ENCODE results near the gene KCTD13.
"Not testable (repeated sequence)": the region's sequence is repeated elsewhere in the genome, so short reads cannot be mapped to it uniquely, and the experiment has no call there.

The KCTD13 gene

GRCh38 chr16:29906520-29907244 lies 19.3 kb downstream of the KCTD13 start:
- DNase-seq (ENCODE audit: low read depth) = no peak

- DNase-seq (ENCODE audit: low read depth) = no peak
These were observed 20.4 kb downstream of the KCTD13 start for GRCh38 chr16:29905668-29906067.

GRCh38 chr16:29904947-29905346 lies 21.1 kb downstream of the KCTD13 start:
- DNase-seq (ENCODE audit: low read depth) = no peak

DNA sequence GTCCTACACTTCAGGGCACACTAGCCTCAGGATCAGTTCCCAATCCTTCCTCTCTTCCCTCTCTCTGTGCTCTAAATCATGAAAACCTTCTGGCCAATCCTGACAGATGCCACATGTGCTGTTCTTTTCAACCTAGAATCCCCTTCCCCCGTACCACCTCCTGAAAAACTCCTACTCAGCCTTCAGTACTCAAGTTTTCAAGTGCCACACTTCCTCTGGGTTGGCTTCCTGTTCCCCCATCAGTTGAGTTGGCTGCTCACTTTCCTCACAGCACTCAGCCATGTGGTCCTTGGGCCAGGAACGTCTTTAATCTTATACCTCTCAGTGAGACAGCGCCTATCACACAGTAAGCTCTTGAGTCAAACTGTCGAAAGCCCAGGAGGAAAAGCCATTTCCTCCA lies 22.4 kb downstream of the KCTD13 start:
- DNase-seq (ENCODE audit: low read depth) = no peak

DNA sequence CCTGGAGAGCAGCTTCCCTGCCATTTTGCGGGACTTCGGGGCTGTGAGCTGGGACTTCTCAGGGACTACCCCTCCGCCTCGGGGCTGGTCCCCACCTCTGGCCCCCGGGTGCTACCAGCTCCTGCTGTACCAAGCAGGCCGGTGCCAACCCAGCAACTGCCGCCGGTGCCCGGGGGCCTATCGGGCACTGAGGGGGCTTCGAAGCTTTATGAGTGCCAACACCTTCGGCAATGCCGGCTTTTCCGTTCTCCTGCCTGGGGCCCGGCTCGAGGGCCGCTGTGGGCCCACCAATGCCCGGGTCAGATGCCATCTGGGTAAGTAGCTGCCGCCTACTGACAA lies 24.4 kb downstream of the KCTD13 start:
- DNase-seq (ENCODE audit: low read depth) = no peak

GRCh38 chr16:29900888-29901606 lies 25.0 kb downstream of the KCTD13 start:
- DNase-seq (ENCODE audit: low read depth) = no peak

- peak; percentile 96 for DNase-seq (ENCODE audit: low read depth)
These were observed 25.7 kb downstream of the KCTD13 start, which contains the start of gene ASPHD1 for GRCh38 chr16:29900102-29900887. Gene ASPHD1 (plus strand): TSS chr16:29900488. CDS start chr16:29900972, 484 bp downstream.

- DNase-seq (ENCODE audit: low read depth) = peak; percentile 96
These were observed 26.4 kb downstream of the KCTD13 start, which contains the start of gene SEZ6L2 for GRCh38 chr16:29899516-29900101. Gene SEZ6L2 (minus strand): TSS chr16:29899550. CDS start chr16:29899019, 531 bp downstream.

DNA sequence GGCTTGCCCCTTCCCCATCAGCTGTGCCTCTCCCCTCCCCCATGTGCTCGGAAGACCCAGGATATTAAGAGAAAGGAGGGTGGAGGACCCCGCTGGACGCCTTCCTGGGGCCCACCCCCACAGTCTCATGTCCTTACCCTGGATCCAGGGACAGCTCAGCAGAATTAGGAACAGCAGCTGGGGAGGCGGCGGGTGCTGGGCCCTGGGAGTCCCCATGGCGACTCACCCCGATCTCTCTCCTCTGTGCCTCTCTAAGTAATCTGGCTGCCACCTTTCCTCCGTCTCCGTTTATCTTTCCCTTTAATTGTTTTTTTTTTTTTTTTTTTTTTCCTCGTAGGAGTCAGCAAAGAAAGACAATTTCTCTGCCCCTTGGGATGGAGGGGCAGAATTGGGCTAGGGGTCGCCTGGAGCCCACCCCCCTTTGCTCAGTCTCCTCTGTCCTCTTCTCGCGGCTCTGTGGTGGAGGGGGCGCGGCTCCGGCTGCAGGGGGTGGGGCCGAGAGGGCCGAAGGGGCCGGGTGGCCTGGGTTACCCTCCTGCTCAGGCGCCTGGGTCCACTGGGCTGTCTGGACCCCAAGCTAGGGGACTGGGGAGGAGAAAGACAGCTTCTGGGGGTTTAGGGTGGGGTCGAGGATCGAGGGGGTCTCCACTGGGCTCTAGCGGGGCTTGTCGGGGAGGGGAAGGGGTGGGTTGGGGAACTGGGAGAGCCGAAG lies 27.1 kb downstream of the KCTD13 start:
- no peak for DNase-seq (ENCODE audit: low read depth)

DNA sequence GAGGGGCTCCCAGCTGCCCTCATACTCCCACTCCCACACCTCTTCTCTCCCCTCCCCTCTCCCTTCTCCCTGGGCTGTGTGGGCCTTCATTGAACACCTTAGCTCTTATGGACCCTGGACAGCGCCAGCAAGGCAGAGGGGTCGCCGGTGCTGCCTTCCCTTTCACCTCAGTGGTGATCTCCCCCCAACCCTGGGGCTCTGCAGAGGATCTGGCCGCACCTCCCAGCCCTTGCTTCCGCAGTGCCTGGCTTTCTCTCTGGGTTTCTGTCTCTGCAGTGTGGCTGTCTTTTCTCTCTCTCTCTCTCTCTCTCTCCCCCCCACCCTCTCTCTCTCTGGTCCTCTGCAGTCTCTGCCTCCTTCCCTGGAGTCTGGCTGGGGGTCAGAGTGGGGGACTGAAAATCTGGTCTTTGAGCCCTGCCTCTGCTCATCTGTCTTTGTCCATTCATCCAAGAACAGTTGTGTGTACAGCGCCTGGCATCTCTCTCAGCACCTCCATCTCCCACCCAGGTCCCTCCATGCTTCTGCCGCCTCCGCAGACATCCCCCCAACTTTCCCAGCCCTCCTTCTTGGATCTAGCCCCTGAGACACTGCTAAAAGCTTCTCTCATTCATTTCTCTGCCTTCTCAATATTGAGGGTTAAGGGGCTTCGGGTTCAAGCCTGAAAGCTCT lies 27.8 kb downstream of the KCTD13 start:
- no peak for DNase-seq (ENCODE audit: low read depth)

DNA sequence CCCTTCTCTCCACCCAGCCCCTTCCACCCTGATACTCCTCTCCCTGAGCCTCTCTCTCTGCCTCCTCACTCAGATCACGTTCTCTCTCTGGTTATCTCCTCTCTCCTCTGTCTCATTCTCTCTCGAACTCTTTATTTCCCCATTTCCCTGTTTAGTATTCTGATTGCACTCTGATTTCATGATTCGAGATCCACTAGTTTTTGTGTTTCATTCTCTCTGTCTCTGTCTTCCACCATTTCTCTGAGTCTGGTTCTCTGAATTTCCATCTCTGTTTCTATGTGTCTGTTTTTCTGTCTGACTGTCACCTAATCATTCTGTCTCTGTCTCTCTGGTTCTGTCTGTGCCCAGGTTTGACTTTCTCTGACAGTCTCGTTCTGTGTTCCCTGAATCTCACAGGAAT lies 28.7 kb downstream of the KCTD13 start:
- no peak for DNase-seq (ENCODE audit: low read depth)

- DNase-seq (ENCODE audit: low read depth) = no peak
These were observed 29.2 kb downstream of the KCTD13 start for GRCh38 chr16:29896841-29897240.

DNA sequence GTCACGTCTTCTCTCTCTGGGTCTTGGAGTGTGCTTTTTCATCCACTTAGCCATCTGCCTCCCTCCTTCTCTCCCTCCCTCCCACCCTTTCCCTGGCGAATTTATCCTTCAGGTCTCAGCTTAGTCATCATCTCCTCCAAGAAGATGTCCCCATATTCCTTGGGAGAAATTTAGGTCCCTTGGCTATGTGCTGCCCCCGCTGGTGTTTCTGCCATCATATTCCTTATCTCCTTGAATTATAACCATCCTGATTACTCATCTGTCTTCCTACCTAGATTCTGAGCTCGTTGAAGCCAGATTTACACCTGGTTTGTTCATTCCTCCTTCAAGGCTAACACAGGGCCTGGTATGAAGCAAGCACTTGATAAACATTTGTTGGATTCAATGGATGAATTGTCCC lies 31.7 kb downstream of the KCTD13 start:
- DNase-seq (ENCODE audit: low read depth) = no peak

- no peak for DNase-seq (ENCODE audit: low read depth)
These were observed 32.5 kb downstream of the KCTD13 start for GRCh38 chr16:29893553-29893952.

GRCh38 chr16:29892458-29892813 lies 33.6 kb downstream of the KCTD13 start:
- DNase-seq (ENCODE audit: low read depth) = no peak

GRCh38 chr16:29891525-29892457 lies 34.2 kb downstream of the KCTD13 start:
- DNase-seq (ENCODE audit: low read depth) = no peak

GRCh38 chr16:29889372-29889771 lies 36.7 kb downstream of the KCTD13 start:
- not testable (repeated sequence) for DNase-seq (ENCODE audit: low read depth)

- DNase-seq (ENCODE audit: low read depth) = no peak
These were observed 42.0 kb downstream of the KCTD13 start for GRCh38 chr16:29883987-29884386.

GRCh38 chr16:29881050-29881449 lies 45.0 kb downstream of the KCTD13 start:
- no peak for DNase-seq (ENCODE audit: low read depth)

DNA sequence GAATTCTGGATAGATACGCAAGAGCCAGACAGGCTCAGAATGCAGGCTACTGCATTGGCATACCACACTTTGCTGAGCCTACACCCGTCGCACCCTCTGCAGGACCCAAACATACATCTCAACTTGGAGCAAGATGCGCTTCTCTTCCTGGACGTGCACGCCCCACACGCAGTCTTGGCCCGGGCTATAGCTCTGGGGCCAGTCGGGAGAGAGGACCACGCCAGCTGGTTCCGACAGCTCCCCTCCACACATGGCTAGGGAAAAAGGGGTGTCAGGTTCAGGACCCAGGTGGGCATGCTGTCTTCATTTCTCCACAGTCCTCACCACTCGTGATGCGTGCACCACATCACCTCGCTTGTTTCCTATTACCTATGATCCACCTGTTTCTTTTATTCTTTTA lies 47.9 kb downstream of the KCTD13 start:
- DNase-seq (ENCODE audit: low read depth) = no peak

Data from amniotic epithelial cell (primary cell).